Caco-2 (cell line): ENCODE measurements around the gene FAM229A. TPM values are rescaled to one million over a fixed set of nuclear protein-coding genes. Genes with fewer than 3 reads are reported as not detected.

ENCODE experiments used
- BruUV-seq: library from RNA; stranded (reverse); fragments of 400-500 nt; replicated peaks from 2 replicates; lab custom pipeline; 2021; lab: Mats Ljungman, UMichigan
- CTCF ChIA-PET: fragments of 300-600 bp; sonication (Branson Sonifier 250); formaldehyde crosslinking; loops from one replicate; lab custom pipeline; 2022; ENCODE audit warnings: antibody characterized with exemption; lab: Charles Lee
- POLR2A ChIA-PET: fragments of 300-600 bp; sonication (Branson Sonifier 250); formaldehyde crosslinking; loops from one replicate; lab custom pipeline; 2022; ENCODE audit warnings: antibody characterized with exemption; lab: Charles Lee
- DNase-seq, 2 experiments: peaks; one replicate each; pipeline versions ENCODE4 v3.0.0 to v3.0.0-alpha.2; 2020 to 2022
- H3K27me3 ChIP-seq: replicated peaks from 2 replicates; pipeline ENCODE4 v1.6.0; 2011; ENCODE audit warnings: low read length; ENCODE audit not compliant: control insufficient read depth, insufficient read depth
- H3K36me3 ChIP-seq: 2 replicates; pipeline ENCODE4 v1.5.1; 2011; ENCODE audit warnings: low read length; ENCODE audit not compliant: control insufficient read depth, insufficient read depth
- H3K4me1 ChIP-seq: fragments of 250-450 bp; sonication (Bioruptor Pico); 2 replicates; pipeline ENCODE4 v1.5.1; 2020; ENCODE audit warnings: mild to moderate bottlenecking
- H3K4me3 ChIP-seq: 2 replicates; pipeline ENCODE4 v1.5.1; 2011; ENCODE audit warnings: low read depth, mild to moderate bottlenecking, control low read depth, low read length
- H3K9me3 ChIP-seq: fragments of 250-450 bp; sonication (Bioruptor Pico); 2 replicates; pipeline ENCODE4 v1.5.1; 2020; ENCODE audit warnings: mild to moderate bottlenecking, moderate library complexity
- H3K27ac Mint-ChIP-seq: one replicate; pipeline ENCODE4 v1.8.0; 2022; ENCODE audit warnings: mixed read lengths; ENCODE audit not compliant: unreplicated experiment
- H3K27me3 Mint-ChIP-seq: one replicate; pipeline ENCODE4 v1.8.0; 2022; ENCODE audit warnings: mixed read lengths; ENCODE audit not compliant: insufficient read depth, unreplicated experiment
- H3K36me3 Mint-ChIP-seq: one replicate; pipeline ENCODE4 v1.8.0; 2022; ENCODE audit warnings: mild to moderate bottlenecking, mixed read lengths; ENCODE audit not compliant: insufficient read depth, unreplicated experiment
- H3K4me1 Mint-ChIP-seq: one replicate; pipeline ENCODE4 v1.8.0; 2022; ENCODE audit warnings: low read depth, mixed read lengths; ENCODE audit not compliant: unreplicated experiment
- H3K4me3 Mint-ChIP-seq: one replicate; pipeline ENCODE4 v1.8.0; 2022; ENCODE audit warnings: mild to moderate bottlenecking, moderate library complexity, mixed read lengths; ENCODE audit not compliant: unreplicated experiment
- H3K9me3 Mint-ChIP-seq: one replicate; pipeline ENCODE4 v1.8.0; 2022; ENCODE audit warnings: mixed read lengths; ENCODE audit not compliant: unreplicated experiment
- CTCF ChIP-seq, 2 experiments: fragments of 200-600 bp in 1 of 2; IDR thresholded peaks; 1 replicate in 1 of 2; 2 replicates in 1 of 2; pipeline versions ENCODE4 v1.5.1 to v1.8.0; 2011 to 2022; ENCODE audit warnings: antibody characterized with exemption in 1 of 2, control low read depth in 1 of 2, inconsistent platforms in 1 of 2, low read depth in 1 of 2, low read length in 1 of 2, mild to moderate bottlenecking in 1 of 2, moderate library complexity in 1 of 2; ENCODE audit not compliant: insufficient read depth in 1 of 2, severe bottlenecking in 1 of 2, unreplicated experiment in 1 of 2
- intact Hi-C: fragments of 100-400 bp; cut with micrococcal nuclease; formaldehyde crosslinking; loops from one replicate; pipeline ENCODE4 v1.10.0; 2022; ENCODE audit not compliant: unreplicated experiment
- total RNA-seq: library from RNA; stranded (reverse); gene quantifications from 2 replicates; pipeline ENCODE4 v1.2.3, GENCODE V29; 2022

Gene FAM229A
- total RNA-seq, 1 experiment from 2014 or later: 2.6 TPM

- TF ChIP-seq CTCF (IDR thresholded peaks at IDR 0.05; ENCODE audit: insufficient read depth in 1 of 2, low read depth in 1 of 2, low read length in 1 of 2, severe bottlenecking in 1 of 2, unreplicated experiment in 1 of 2): no peak
- H3K4me1 Mint-ChIP-seq: no peaks in the 10 kb centered on the region
Observed at GRCh38 chr1:32393136-32393535, 30.9 kb upstream of the FAM229A start.

GRCh38 chr1:32392325-32392724, 30.0 kb upstream of the FAM229A start:
- no peak overlapping the region for H3K4me3 ChIP-seq
- ChIA-PET CTCF (no interaction called here), POLR2A (no interaction called here)
- no peak for DNase-seq
- Mint-ChIP-seq H3K4me1 (no peaks in the 10 kb centered on the region), H3K4me3 (no peak overlapping the region), H3K36me3 (peaks cover 15% of the 10 kb centered on the region), H3K9me3 (no peaks in the 10 kb centered on the region), H3K27ac (no peak overlapping the region), H3K27me3 (no peaks in the 10 kb centered on the region)
- intact Hi-C loops: no loop called here
- H3K36me3 ChIP-seq: no peaks in the 10 kb centered on the region; the same call in 1 of the 2 replicates
- H3K27me3 ChIP-seq: no peaks in the 10 kb centered on the region
- TF ChIP-seq CTCF (IDR thresholded peaks at IDR 0.05; ENCODE audit: insufficient read depth in 1 of 2, low read depth in 1 of 2, low read length in 1 of 2, severe bottlenecking in 1 of 2, unreplicated experiment in 1 of 2): no peak
- no peaks in the 10 kb centered on the region for H3K9me3 ChIP-seq
- BruUV-seq: no TSS peak
- no peaks in the 10 kb centered on the region for H3K4me1 ChIP-seq

More at GRCh38 chr1:32393136-32393535, 30.9 kb upstream of the FAM229A start:
- ChIA-PET POLR2A (no interaction called here), CTCF (no interaction called here)
- peak overlapping the region; percentile 95 for H3K4me3 Mint-ChIP-seq
- Histone ChIP-seq H3K4me1 (no peaks in the 10 kb centered on the region), H3K36me3 (no peaks in the 10 kb centered on the region; the same call in 1 of the 2 replicates), H3K9me3 (no peaks in the 10 kb centered on the region), H3K27me3 (no peaks in the 10 kb centered on the region), H3K4me3 (peak overlapping the region; percentile 77)
- peaks cover 15% of the 10 kb centered on the region for H3K36me3 Mint-ChIP-seq
- no peaks in the 10 kb centered on the region for H3K9me3 Mint-ChIP-seq
- DNase-seq: no peak
- no TSS peak for BruUV-seq
- H3K27me3 Mint-ChIP-seq: no peaks in the 10 kb centered on the region
- no peak overlapping the region for H3K27ac Mint-ChIP-seq
- intact Hi-C loops: no loop called here

GRCh38 chr1:32390904-32391870, 28.9 kb upstream of the FAM229A start:
- peaks cover 24% of the 10 kb centered on the region for H3K36me3 Mint-ChIP-seq
- no peak overlapping the region for H3K27ac Mint-ChIP-seq
- intact Hi-C loops: no loop called here
- Histone ChIP-seq H3K4me3 (no peak overlapping the region), H3K9me3 (no peaks in the 10 kb centered on the region), H3K36me3 (no peaks in the 10 kb centered on the region; the same call in 1 of the 2 replicates), H3K4me1 (no peaks in the 10 kb centered on the region), H3K27me3 (no peaks in the 10 kb centered on the region)
- H3K4me3 Mint-ChIP-seq: no peak overlapping the region
- BruUV-seq: no TSS peak
- TF ChIP-seq CTCF (IDR thresholded peaks at IDR 0.05; ENCODE audit: insufficient read depth in 1 of 2, low read depth in 1 of 2, low read length in 1 of 2, severe bottlenecking in 1 of 2, unreplicated experiment in 1 of 2): no peak
- H3K9me3 Mint-ChIP-seq: no peaks in the 10 kb centered on the region
- ChIA-PET CTCF (no interaction called here), POLR2A (no interaction called here)
- no peaks in the 10 kb centered on the region for H3K4me1 Mint-ChIP-seq
- no peak for DNase-seq
- no peaks in the 10 kb centered on the region for H3K27me3 Mint-ChIP-seq
